Cardiac muscle cell (in vitro differentiated cells and primary cell): Measurements from ENCODE around the gene ARID2. TPM values are rescaled to one million over a fixed set of nuclear protein-coding genes. Genes with fewer than 3 reads are reported as not detected.

ENCODE experiments used
- DNase-seq, 2 donors: peaks; one replicate each; pipeline versions ENCODE4 v3.0.0 to v3.0.0-alpha.2; 2010 to 2017; ENCODE audit warnings: low read depth in 1 of 2, low spot score in 1 of 2
- H3K27ac ChIP-seq: fragments of 200-600 bp; sonication (generic); 2 replicates; pipeline ENCODE4 v1.5.1; 2016
- H3K27me3 ChIP-seq: fragments of 200-600 bp; sonication (generic); 2 replicates; pipeline ENCODE4 v1.6.0; 2016; ENCODE audit warnings: control low read depth
- H3K36me3 ChIP-seq: fragments of 200-600 bp; sonication (generic); 2 replicates; pipeline ENCODE4 v1.5.1; 2016; ENCODE audit warnings: control low read depth
- H3K4me1 ChIP-seq: fragments of 200-600 bp; sonication (generic); 2 replicates; pipeline ENCODE4 v1.8.1; 2017; ENCODE audit warnings: low read depth, mild to moderate bottlenecking, mixed run types
- H3K4me3 ChIP-seq: fragments of 200-600 bp; sonication (generic); 2 replicates; pipeline ENCODE4 v1.5.1; 2016; ENCODE audit warnings: mild to moderate bottlenecking
- H3K9me3 ChIP-seq: fragments of 200-600 bp; sonication (generic); 2 replicates; pipeline ENCODE4 v1.5.1; 2017; ENCODE audit warnings: low read depth, mild to moderate bottlenecking, control low read depth
- polyA plus RNA-seq: library from polyadenylated mRNA; unstranded; fragments of >200 nt; fragmentation: Nextera tagmentation; extraction: Ambion mirVana; gene quantifications from 2 replicates; pipeline ENCODE4 v1.2.1, GENCODE V29; 2016
- total RNA-seq: library from RNA; depleted of rRNA; stranded (reverse); fragments of >200 nt; gene quantifications from 2 replicates; pipeline ENCODE4 v1.2.3, GENCODE V29; 2016
- TF ChIP-seq, protein P1 (sequence below): IDR thresholded peaks from 2 replicates; pipeline ENCODE4 v1.5.1; 2012; ENCODE audit warnings: low read depth, mild to moderate bottlenecking, low read length

The ARID2 gene
- total and polyA plus RNA-seq, 2 experiments from 2014 or later, result 17.3 to 40.3 TPM

DNA sequence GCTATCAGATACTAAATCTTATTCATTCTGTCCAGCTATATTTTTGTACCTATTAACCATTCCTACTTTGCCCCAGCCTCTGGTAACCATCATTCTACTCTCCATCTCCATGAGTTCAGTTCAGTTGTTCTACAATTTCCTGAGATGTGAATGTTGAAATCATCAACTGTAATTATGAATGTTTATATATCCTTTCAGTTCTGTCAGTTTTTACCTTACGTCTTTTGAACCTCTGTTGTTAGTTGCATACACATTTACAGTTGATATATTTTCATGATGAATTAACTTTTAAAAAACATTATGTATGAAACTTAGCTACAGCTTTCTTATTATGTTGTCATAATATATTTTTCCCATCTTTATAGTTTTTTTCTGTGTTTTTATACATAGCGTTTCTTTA lies 102.1 kb downstream of the ARID2 start:
- peaks cover 3% of the 10 kb centered on the region for H3K4me1 ChIP-seq

DNA sequence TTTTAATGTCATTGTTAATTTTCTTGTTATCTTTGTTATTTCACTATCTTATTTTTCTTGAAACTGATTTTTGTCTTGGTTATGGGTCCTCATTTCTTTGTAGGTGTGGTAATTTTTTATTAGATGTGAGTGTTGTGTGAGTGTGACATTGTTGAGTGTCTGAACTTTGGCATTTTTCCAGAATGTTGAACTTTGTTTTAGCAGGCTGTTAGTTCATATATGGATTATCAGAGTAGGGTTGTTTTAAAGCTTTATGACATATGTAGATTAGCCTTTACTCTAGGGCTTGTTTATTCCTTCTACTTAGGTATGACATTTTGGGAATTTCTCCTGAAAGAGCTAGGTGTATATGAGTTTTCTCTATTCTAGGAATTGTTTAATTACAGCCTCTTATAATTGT lies 103.9 kb downstream of the ARID2 start:
- TF ChIP-seq, protein P1, sequence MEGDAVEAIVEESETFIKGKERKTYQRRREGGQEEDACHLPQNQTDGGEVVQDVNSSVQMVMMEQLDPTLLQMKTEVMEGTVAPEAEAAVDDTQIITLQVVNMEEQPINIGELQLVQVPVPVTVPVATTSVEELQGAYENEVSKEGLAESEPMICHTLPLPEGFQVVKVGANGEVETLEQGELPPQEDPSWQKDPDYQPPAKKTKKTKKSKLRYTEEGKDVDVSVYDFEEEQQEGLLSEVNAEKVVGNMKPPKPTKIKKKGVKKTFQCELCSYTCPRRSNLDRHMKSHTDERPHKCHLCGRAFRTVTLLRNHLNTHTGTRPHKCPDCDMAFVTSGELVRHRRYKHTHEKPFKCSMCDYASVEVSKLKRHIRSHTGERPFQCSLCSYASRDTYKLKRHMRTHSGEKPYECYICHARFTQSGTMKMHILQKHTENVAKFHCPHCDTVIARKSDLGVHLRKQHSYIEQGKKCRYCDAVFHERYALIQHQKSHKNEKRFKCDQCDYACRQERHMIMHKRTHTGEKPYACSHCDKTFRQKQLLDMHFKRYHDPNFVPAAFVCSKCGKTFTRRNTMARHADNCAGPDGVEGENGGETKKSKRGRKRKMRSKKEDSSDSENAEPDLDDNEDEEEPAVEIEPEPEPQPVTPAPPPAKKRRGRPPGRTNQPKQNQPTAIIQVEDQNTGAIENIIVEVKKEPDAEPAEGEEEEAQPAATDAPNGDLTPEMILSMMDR, result no peak
- Histone ChIP-seq H3K36me3 (peaks cover 21% of the 10 kb centered on the region), H3K4me1 (peaks cover 3% of the 10 kb centered on the region), H3K9me3 (no peaks in the 10 kb centered on the region), H3K27me3 (no peaks in the 10 kb centered on the region), H3K4me3 (no peak overlapping the region), H3K27ac (peak overlapping the region; percentile 10)
- DNase-seq, result peak; percentile 2 to 4

More for the DNA sequence above, 102.1 kb downstream of the ARID2 start:
- DNase-seq, result no peak
- peaks cover 8% of the 10 kb centered on the region for H3K36me3 ChIP-seq
- no peaks in the 10 kb centered on the region for H3K27me3 ChIP-seq
- H3K4me3 ChIP-seq, result no peak overlapping the region
- TF ChIP-seq, protein P1, result no peak
- H3K27ac ChIP-seq, result no peak overlapping the region
- no peaks in the 10 kb centered on the region for H3K9me3 ChIP-seq

DNA sequence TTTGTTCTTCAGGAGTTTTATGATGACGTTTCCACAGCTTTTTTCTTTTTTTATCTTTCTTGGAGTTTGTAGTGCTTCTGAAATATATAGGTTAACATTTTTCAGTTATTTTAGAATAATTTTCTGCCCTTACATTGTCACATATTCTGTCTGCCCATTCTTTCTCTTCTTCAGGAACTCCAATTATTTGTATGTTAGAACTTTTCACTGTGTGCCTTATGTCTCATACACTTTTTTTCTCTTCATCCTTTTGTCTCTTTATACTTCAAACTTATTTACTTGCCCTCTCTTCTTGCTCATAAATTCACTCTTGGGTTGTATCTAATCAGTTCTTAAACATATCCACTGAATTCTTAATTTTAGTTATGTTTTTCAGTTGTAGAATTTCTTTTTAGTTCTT lies 105.3 kb downstream of the ARID2 start:
- DNase-seq, result no peak
- H3K36me3 ChIP-seq, result peaks cover 30% of the 10 kb centered on the region
- H3K4me1 ChIP-seq, result peaks cover 3% of the 10 kb centered on the region
- H3K27ac ChIP-seq, result no peak overlapping the region
- no peak overlapping the region for H3K4me3 ChIP-seq
- no peaks in the 10 kb centered on the region for H3K27me3 ChIP-seq
- TF ChIP-seq, protein P1, result no peak
- H3K9me3 ChIP-seq, result no peaks in the 10 kb centered on the region

DNA sequence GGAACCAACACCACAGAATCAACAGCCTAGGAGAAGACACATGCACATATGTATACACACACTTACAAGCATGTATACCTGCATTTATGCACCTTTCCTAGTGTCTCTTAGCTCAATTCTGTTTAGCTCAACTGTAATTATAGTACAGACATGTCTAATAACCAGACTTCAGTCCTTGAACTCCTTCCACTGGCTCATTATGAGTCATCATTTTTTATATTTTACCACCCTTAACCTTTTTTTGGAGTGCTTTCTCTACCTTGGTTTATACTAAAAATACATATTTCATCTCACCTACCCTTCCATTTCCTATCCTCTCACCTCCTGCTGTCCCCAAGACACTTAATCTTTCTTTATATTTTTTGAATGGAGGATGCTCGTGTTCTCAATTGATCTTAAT lies 110.4 kb downstream of the ARID2 start:
- H3K27ac ChIP-seq, result no peak overlapping the region
- H3K4me1 ChIP-seq, result no peaks in the 10 kb centered on the region
- no peaks in the 10 kb centered on the region for H3K9me3 ChIP-seq
- H3K4me3 ChIP-seq, result no peak overlapping the region
- no peak for DNase-seq
- H3K36me3 ChIP-seq, result peaks cover 37% of the 10 kb centered on the region
- H3K27me3 ChIP-seq, result no peaks in the 10 kb centered on the region
- TF ChIP-seq, protein P1, result no peak

DNA sequence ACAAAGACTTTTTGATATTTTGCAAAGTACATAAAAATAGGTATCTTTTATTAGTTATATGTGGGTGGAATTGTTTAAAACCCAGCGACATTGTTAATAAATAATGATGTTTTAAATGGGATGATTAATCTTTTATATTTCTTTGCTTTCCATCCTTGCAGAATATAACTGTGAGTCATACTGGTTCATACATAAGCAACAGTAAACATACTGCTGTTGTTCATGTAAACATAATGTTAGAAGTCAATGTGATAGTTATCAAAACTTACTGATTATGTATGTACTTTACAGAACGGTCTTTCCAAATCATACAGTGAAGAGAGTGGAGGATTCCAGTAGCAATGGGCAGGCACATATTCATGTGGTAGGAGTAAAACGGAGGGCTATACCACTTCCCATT lies 119.8 kb downstream of the ARID2 start:
- Histone ChIP-seq H3K4me1 (no peaks in the 10 kb centered on the region), H3K4me3 (no peak overlapping the region), H3K27me3 (no peaks in the 10 kb centered on the region), H3K27ac (no peak overlapping the region), H3K36me3 (peaks cover 69% of the 10 kb centered on the region), H3K9me3 (no peaks in the 10 kb centered on the region)
- no peak for DNase-seq
- TF ChIP-seq, protein P1, result no peak

DNA sequence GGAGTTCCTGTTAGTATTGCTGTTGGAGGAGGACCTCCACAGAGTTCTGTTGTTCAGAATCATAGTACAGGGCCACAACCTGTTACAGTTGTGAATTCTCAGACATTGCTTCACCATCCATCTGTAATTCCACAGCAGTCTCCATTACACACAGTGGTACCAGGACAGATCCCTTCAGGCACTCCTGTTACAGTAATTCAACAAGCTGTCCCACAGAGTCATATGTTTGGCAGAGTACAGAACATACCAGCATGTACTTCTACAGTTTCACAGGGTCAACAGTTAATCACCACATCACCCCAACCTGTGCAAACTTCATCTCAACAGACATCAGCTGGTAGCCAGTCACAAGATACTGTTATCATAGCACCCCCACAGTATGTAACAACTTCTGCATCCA lies 120.8 kb downstream of the ARID2 start:
- no peak overlapping the region for H3K27ac ChIP-seq
- peaks cover 66% of the 10 kb centered on the region for H3K36me3 ChIP-seq
- H3K27me3 ChIP-seq, result no peaks in the 10 kb centered on the region
- no peak overlapping the region for H3K4me3 ChIP-seq
- no peaks in the 10 kb centered on the region for H3K4me1 ChIP-seq
- no peak for DNase-seq
- TF ChIP-seq, protein P1, result no peak
- H3K9me3 ChIP-seq, result no peaks in the 10 kb centered on the region
